Karpas-422 (cell line): ENCODE data around the gene KIF21B. TPM values are rescaled to one million over a fixed set of nuclear protein-coding genes. Genes with fewer than 3 reads are reported as not detected.

Source experiments
- DNase-seq: peaks from one replicate; pipeline ENCODE4 v3.0.0-alpha.2; 2015
- H2AFZ ChIP-seq: fragments of 200-600 bp; sonication (generic); 2 replicates; pipeline ENCODE4 v1.6.1; 2014; ENCODE audit warnings: antibody characterized with exemption, low read length, mixed read lengths
- H3K27ac ChIP-seq: fragments of 200-600 bp; sonication (generic); 2 replicates; pipeline ENCODE4 v1.5.1; 2014; ENCODE audit warnings: mild to moderate bottlenecking, low read length, moderate library complexity
- H3K27me3 ChIP-seq: fragments of 200-600 bp; sonication (generic); 2 replicates; pipeline ENCODE4 v1.6.1; 2014; ENCODE audit warnings: low read length, mixed read lengths
- H3K36me3 ChIP-seq: fragments of 200-600 bp; sonication (generic); 2 replicates; pipeline ENCODE4 v1.6.1; 2014; ENCODE audit warnings: low read length, mixed read lengths; ENCODE audit not compliant: insufficient read depth
- H3K4me1 ChIP-seq: fragments of 200-600 bp; sonication (generic); 2 replicates; pipeline ENCODE4 v1.6.1; 2014; ENCODE audit warnings: mild to moderate bottlenecking, low read length, mixed read lengths
- H3K4me2 ChIP-seq: fragments of 200-600 bp; sonication (generic); 2 replicates; pipeline ENCODE4 v1.6.1; 2014; ENCODE audit warnings: low read length, low read depth, mild to moderate bottlenecking; ENCODE audit not compliant: poor library complexity, severe bottlenecking
- H3K4me3 ChIP-seq: fragments of 200-600 bp; sonication (generic); 2 replicates; pipeline ENCODE4 v1.5.1; 2014; ENCODE audit warnings: mild to moderate bottlenecking, antibody characterized with exemption, low read length, mixed read lengths
- H3K79me2 ChIP-seq: fragments of 200-600 bp; sonication (generic); 2 replicates; pipeline ENCODE4 v1.6.1; 2014; ENCODE audit warnings: mild to moderate bottlenecking, low read length, mixed read lengths
- H3K9ac ChIP-seq: fragments of 200-600 bp; sonication (generic); 2 replicates; pipeline ENCODE4 v1.6.0; 2014; ENCODE audit warnings: low read length
- H3K9me2 ChIP-seq: fragments of 200-600 bp; sonication (generic), shearing (Covaris generic); replicated peaks from 2 replicates; pipeline ENCODE4 v1.6.0; 2014; ENCODE audit warnings: mild to moderate bottlenecking, low read length, moderate library complexity; ENCODE audit not compliant: insufficient read depth
- H3K9me3 ChIP-seq: fragments of 300-700, 200-600 bp; sonication (generic); 2 replicates; pipeline ENCODE4 v1.6.1; 2014; ENCODE audit warnings: low read length, mixed read lengths
- H4K20me1 ChIP-seq: fragments of 200-600 bp; sonication (generic); 2 replicates; pipeline ENCODE4 v1.6.1; 2014; ENCODE audit warnings: mild to moderate bottlenecking, antibody characterized with exemption, low read length, low read depth; ENCODE audit not compliant: insufficient read depth
- small RNA-seq: library from RNA; depleted of rRNA; stranded (forward); fragments of <200 nt; gene quantifications from one replicate; pipeline ENCODE3, GENCODE V24; 2014
- total RNA-seq: library from RNA; depleted of rRNA; stranded (reverse); fragments of >200 nt; shearing (Covaris generic); gene quantifications from 2 replicates; pipeline ENCODE4 v1.2.3, GENCODE V29; 2014; ENCODE audit warnings: low replicate concordance; rRNA removed

The KIF21B gene
- total RNA-seq, 1 experiment from 2014 or later: 0.22 TPM

DNA sequence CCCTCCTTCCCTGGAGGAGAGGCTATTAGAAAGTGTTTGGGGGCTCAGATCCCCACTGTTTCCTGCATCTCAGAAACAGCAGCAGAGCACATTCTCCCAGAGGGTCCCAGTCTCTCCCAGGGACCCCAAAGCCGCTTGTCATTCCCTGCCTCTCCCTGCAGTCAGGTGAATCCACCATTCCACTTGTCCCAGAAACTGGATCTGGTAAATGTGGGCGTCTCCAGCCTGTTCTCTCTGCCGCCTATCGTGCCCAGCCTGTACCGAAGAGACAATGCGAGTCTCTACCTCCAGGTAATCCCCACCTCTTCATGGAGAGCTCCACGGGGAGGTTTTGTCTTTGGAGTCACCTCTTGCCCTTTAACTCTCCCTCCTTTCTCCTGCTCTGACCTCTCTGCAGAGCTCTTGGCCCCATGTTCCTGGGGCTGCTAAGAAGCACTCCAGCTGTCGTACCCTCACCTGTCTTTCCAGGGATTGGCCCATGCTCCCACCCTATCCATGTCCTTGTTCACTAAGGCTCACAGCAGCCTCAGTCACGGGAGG is 101.9 kb downstream of the KIF21B start:
- Histone ChIP-seq H3K79me2 (no peaks in the 10 kb centered on the region), H3K27me3 (no peaks in the 10 kb centered on the region), H4K20me1 (no peaks in the 10 kb centered on the region), H3K9ac (no peak overlapping the region), H3K4me2 (no peak overlapping the region), H3K36me3 (no peaks in the 10 kb centered on the region), H3K9me3 (no peaks in the 10 kb centered on the region), H3K9me2 (no peaks in the 10 kb centered on the region), H2AFZ (no peak overlapping the region), H3K4me1 (no peaks in the 10 kb centered on the region), H3K27ac (no peak overlapping the region), H3K4me3 (no peak overlapping the region)
- DNase-seq: no peak

Small RNA genes within 50 kb of the gene (small RNA-seq; reads per million reads assigned to genes)
- not detected for gene RNU6-704P

Other genes with a start within 250 kb of the KIF21B start
- not detected in 2 replicates for gene GPR25, start 150.7 kb downstream of the KIF21B start, total RNA-seq
- not detected in 2 replicates for gene INAVA, start 128.8 kb downstream of the KIF21B start, total RNA-seq
- gene CACNA1S, start 88.7 kb upstream of the KIF21B start, total RNA-seq: not detected in 2 replicates
- not detected in 2 replicates for gene ASCL5, start 103.5 kb upstream of the KIF21B start, total RNA-seq
- 27.1 and 45.5 TPM in 2 replicates for gene TMEM9, start 130.8 kb upstream of the KIF21B start, total RNA-seq
- not detected in 2 replicates for gene IGFN1, start 167.1 kb upstream of the KIF21B start, total RNA-seq